CD14-positive monocyte (primary cell): Measurements from ENCODE around the gene RELL2. TPM values are rescaled to one million over a fixed set of nuclear protein-coding genes. Genes with fewer than 3 reads are reported as not detected.

Experiments
- DNase-seq, 3 donors: peaks; one replicate each; pipeline ENCODE4 v3.0.0-alpha.2; 2011 to 2022
- H2AFZ ChIP-seq: 2 replicates; pipeline ENCODE4 v1.6.0; 2012; ENCODE audit warnings: mild to moderate bottlenecking, low read depth, low read length, inconsistent platforms; ENCODE audit not compliant: insufficient read depth, poor library complexity, severe bottlenecking
- H3K27ac ChIP-seq, 2 donors: 1 replicate in 1 of 2; 2 replicates in 1 of 2; pipeline ENCODE4 v1.5.1; 2012 to 2013; ENCODE audit warnings: low read length in 2 of 2, control low read depth in 1 of 2, inconsistent platforms in 1 of 2, low read depth in 1 of 2, mild to moderate bottlenecking in 1 of 2
- H3K27me3 ChIP-seq, 2 donors: one replicate each; pipeline versions ENCODE4 v1.6.0 to v1.6.1; 2011 to 2013; ENCODE audit warnings: low read length in 2 of 2; ENCODE audit not compliant: control insufficient read depth in 2 of 2, insufficient read depth in 2 of 2
- H3K36me3 ChIP-seq, 2 donors: replicated peaks in 1 of 2; 1 replicate in 1 of 2; 2 replicates in 1 of 2; pipeline versions ENCODE4 v1.5.1 to v1.6.1; 2012 to 2013; ENCODE audit warnings: low read length in 2 of 2, control low read depth in 1 of 2, inconsistent platforms in 1 of 2, mild to moderate bottlenecking in 1 of 2; ENCODE audit not compliant: insufficient read depth in 2 of 2, control insufficient read depth in 1 of 2
- H3K4me1 ChIP-seq, 2 donors: 1 replicate in 1 of 2; 2 replicates in 1 of 2; pipeline versions ENCODE4 v1.5.1 to v1.6.1; 2012 to 2013; ENCODE audit warnings: low read length in 2 of 2, control low read depth in 1 of 2, inconsistent platforms in 1 of 2, mild to moderate bottlenecking in 1 of 2, moderate library complexity in 1 of 2; ENCODE audit not compliant: insufficient read depth in 2 of 2, control insufficient read depth in 1 of 2
- H3K4me2 ChIP-seq: replicated peaks from 2 replicates; pipeline ENCODE3; 2012; ENCODE audit warnings: low read length, moderate library complexity, mild to moderate bottlenecking; ENCODE audit not compliant: poor library complexity, severe bottlenecking; ENCODE audit errors: extremely low read depth
- H3K4me3 ChIP-seq, 3 experiments: fragments of 200-600 bp in 1 of 3; sonication (generic) in 1 of 3; replicated peaks in 1 of 3; 1 replicate in 2 of 3; 2 replicates in 1 of 3; pipeline ENCODE4 v1.5.1; 2011 to 2013; ENCODE audit warnings: low read length in 3 of 3, mild to moderate bottlenecking in 3 of 3, control low read depth in 2 of 3, low read depth in 2 of 3, inconsistent platforms in 1 of 3, moderate library complexity in 1 of 3
- H3K79me2 ChIP-seq: 2 replicates; pipeline ENCODE4 v1.6.0; 2012; ENCODE audit warnings: mild to moderate bottlenecking, control low read depth, inconsistent platforms, low read length, moderate library complexity; ENCODE audit not compliant: insufficient read depth
- H3K9ac ChIP-seq: 2 replicates; pipeline ENCODE4 v1.6.0; 2017; ENCODE audit warnings: low read length, mild to moderate bottlenecking; ENCODE audit not compliant: insufficient read depth, poor library complexity, severe bottlenecking
- H3K9me3 ChIP-seq, 2 donors: replicated peaks in 1 of 2; 1 replicate in 1 of 2; 2 replicates in 1 of 2; pipeline versions ENCODE4 v1.5.1 to v1.6.1; 2012 to 2013; ENCODE audit warnings: low read length in 2 of 2, control low read depth in 1 of 2; ENCODE audit not compliant: control insufficient read depth in 1 of 2, insufficient read depth in 1 of 2
- H4K20me1 ChIP-seq: 2 replicates; pipeline ENCODE4 v1.6.0; 2012; ENCODE audit warnings: mild to moderate bottlenecking, low read length, control low read depth, moderate library complexity; ENCODE audit not compliant: insufficient read depth
- H3K27ac Mint-ChIP-seq, 7 donors: one replicate each; pipeline ENCODE4 v1.8.0; 2020; ENCODE audit warnings: mild to moderate bottlenecking in 7 of 7, mixed read lengths in 7 of 7, moderate library complexity in 6 of 7, inconsistent platforms in 2 of 7
- H3K27me3 Mint-ChIP-seq, 3 donors: one replicate each; pipeline ENCODE4 v1.8.0; 2021 to 2022; ENCODE audit warnings: low read depth in 3 of 3, mild to moderate bottlenecking in 3 of 3, mixed read lengths in 3 of 3, moderate library complexity in 3 of 3, inconsistent platforms in 1 of 3
- H3K36me3 Mint-ChIP-seq, 2 donors: one replicate each; pipeline ENCODE4 v1.8.0; 2020; ENCODE audit warnings: mixed read lengths in 2 of 2, inconsistent platforms in 1 of 2, mild to moderate bottlenecking in 1 of 2
- H3K4me1 Mint-ChIP-seq: one replicate; pipeline ENCODE4 v1.8.0; 2020; ENCODE audit warnings: mild to moderate bottlenecking, mixed read lengths
- H3K4me3 Mint-ChIP-seq, 2 donors: one replicate each; pipeline ENCODE4 v1.8.0; 2020; ENCODE audit warnings: mild to moderate bottlenecking in 2 of 2, mixed read lengths in 2 of 2, moderate library complexity in 1 of 2
- H3K9me3 Mint-ChIP-seq, 7 donors: one replicate each; pipeline ENCODE4 v1.8.0; 2020 to 2022; ENCODE audit warnings: mixed read lengths in 7 of 7, mild to moderate bottlenecking in 6 of 7, moderate library complexity in 6 of 7, inconsistent platforms in 2 of 7
- CTCF ChIP-seq: fragments of 200-600 bp; IDR thresholded peaks from one replicate; pipeline ENCODE4 v1.8.0; 2022; ENCODE audit warnings: antibody characterized with exemption, mild to moderate bottlenecking
- WGBS: methylation state at CpG from one replicate; pipeline ENCODE4 v1.1.5; 2013; ENCODE audit warnings: missing lambda C conversion rate; ENCODE audit not compliant: insufficient coverage; 5-methylcytosine and 5-hydroxymethylcytosine counted together
- intact Hi-C, 2 donors: fragments of 100-400 bp; cut with micrococcal nuclease; formaldehyde crosslinking; loops; one replicate each; pipeline versions ENCODE4 v1.15.0 to v1.15.1; 2023
- polyA plus RNA-seq, 3 donors: library from polyadenylated mRNA; depleted of rRNA in 1 of 3; unstranded in 2 of 3; stranded (reverse) in 1 of 3; fragments of 300-500 nt in 2 of 3; fragments of >200 nt in 1 of 3; fragmentation: Illumina TruSeq in 2 of 3; gene quantifications; 1 replicate in 2 of 3; 2 replicates in 1 of 3; pipeline ENCODE4 v1.2.3, GENCODE V29; 2012 to 2021

Gene RELL2
- polyA plus RNA-seq, 3 donors: 1.0 to 17.3 (median 1.3) TPM

- Histone ChIP-seq H3K4me1 (peaks cover 21 to 38% of the 10 kb centered on the region in 2 donors), H2AFZ (no peak overlapping the region), H4K20me1 (peaks cover 10% of the 10 kb centered on the region), H3K36me3 (peaks cover 21 to 42% of the 10 kb centered on the region in 2 donors), H3K4me2 (no peak overlapping the region), H3K27me3 (no peaks in the 10 kb centered on the region), H3K27ac (no peak overlapping the region), H3K4me3 (no peak overlapping the region), H3K9ac (no peak overlapping the region), H3K79me2 (peaks cover 10% of the 10 kb centered on the region), H3K9me3 (no peaks in the 10 kb centered on the region)
- H3K4me3 Mint-ChIP-seq: no peak overlapping the region
- H3K9me3 Mint-ChIP-seq: peaks cover 0 to 2% (median 0%) of the 10 kb centered on the region in 7 donors
- peaks cover 21% of the 10 kb centered on the region for H3K4me1 Mint-ChIP-seq
- intact Hi-C loops: no loop called here
- H3K27me3 Mint-ChIP-seq: peaks cover 0 to 2% (median 0%) of the 10 kb centered on the region in 3 donors
- no peak for TF ChIP-seq CTCF
- peaks cover 39 to 44% of the 10 kb centered on the region in 2 donors for H3K36me3 Mint-ChIP-seq
- no peak for DNase-seq
- WGBS: 97% methylated on average over 6 of the region's 9 CpGs
- no peak overlapping the region for H3K27ac Mint-ChIP-seq
Observed at GRCh38 chr5:141640698-141641097, 3.9 kb downstream of the RELL2 start.

GRCh38 chr5:141641634-141642267 is 5.0 kb downstream of the RELL2 start:
- peaks cover 28 to 52% of the 10 kb centered on the region in 2 donors for H3K36me3 ChIP-seq

More at GRCh38 chr5:141641634-141642267, 5.0 kb downstream of the RELL2 start:
- Mint-ChIP-seq H3K36me3 (peaks cover 49 to 55% of the 10 kb centered on the region in 2 donors), H3K4me1 (peaks cover 14% of the 10 kb centered on the region), H3K4me3 (no peak overlapping the region), H3K27ac (no peak overlapping the region), H3K27me3 (peaks cover 0 to 2% (median 0%) of the 10 kb centered on the region in 3 donors), H3K9me3 (peaks cover 0 to 2% (median 0%) of the 10 kb centered on the region in 7 donors)
- no peak overlapping the region for H2AFZ ChIP-seq
- WGBS: 94% methylated on average over 2 of the region's 2 CpGs
- H3K4me3 ChIP-seq: no peak overlapping the region
- H3K27ac ChIP-seq: no peak overlapping the region
- intact Hi-C loops: no loop called here
- H3K79me2 ChIP-seq: no peaks in the 10 kb centered on the region
- H3K27me3 ChIP-seq: no peaks in the 10 kb centered on the region
- no peak for DNase-seq
- peaks cover 8% of the 10 kb centered on the region for H4K20me1 ChIP-seq
- TF ChIP-seq CTCF: no peak
- H3K4me2 ChIP-seq: no peak overlapping the region
- H3K4me1 ChIP-seq: peaks cover 15 to 30% of the 10 kb centered on the region in 2 donors
- H3K9me3 ChIP-seq: no peaks in the 10 kb centered on the region
- H3K9ac ChIP-seq: no peak overlapping the region
